HepG2 (cell line): Measurements from ENCODE around the gene SLC27A2. TPM values are rescaled to one million over a fixed set of nuclear protein-coding genes. Genes with fewer than 3 reads are reported as not detected.

Experiments
- ATAC-seq: fragments of 200-7000 bp; cut with Tn5 transposase; 3 replicates; pipeline ENCODE4 v1.9.1; 2020; ENCODE audit warnings: mild to moderate bottlenecking, moderate library complexity
- BruUV-seq: library from RNA; stranded (reverse); fragments of 400-500 nt; replicated peaks from 2 replicates; lab custom pipeline; 2021; lab: Mats Ljungman, UMichigan
- CTCF ChIA-PET: fragments of 300-600 bp; formaldehyde crosslinking; extraction: SDS; loops from one replicate; lab custom pipeline; 2021; ENCODE audit warnings: low total read pairs, inconsistent platforms, low intra/inter-chr PET ratio; lab: Yijun Ruan, JAX
- POLR2A ChIA-PET: fragments of 350-600 bp; sonication (Branson Sonifier 250); formaldehyde crosslinking; loops from one replicate; lab custom pipeline; 2020; ENCODE audit warnings: antibody characterized with exemption, inconsistent platforms; lab: Yijun Ruan, JAX
- DNase-seq: peaks from one replicate; pipeline ENCODE4 v3.0.0-alpha.2; 2015; ENCODE audit warnings: low spot score
- FAIRE-seq: peaks from 3 replicates; lab custom pipeline; 2011; peaks lifted over from hg19 to GRCh38; lab: Jason Lieb, UNC
- H2AFZ ChIP-seq: one replicate; pipeline ENCODE4 v1.6.1; 2011; ENCODE audit warnings: low read length, inconsistent platforms
- H3K27ac ChIP-seq: fragments of 300-600 bp; 3 replicates; pipeline ENCODE4 v1.8.0; 2011; ENCODE audit warnings: mixed run types, mild to moderate bottlenecking, mixed read lengths, low read length, inconsistent platforms; ENCODE audit not compliant: insufficient read depth; ENCODE audit errors: extremely low read length
- H3K27me3 ChIP-seq, 2 experiments: fragments of 200-600 bp in 1 of 2; 2 replicates in 1 of 2; 3 replicates in 1 of 2; pipeline versions ENCODE4 v1.6.0 to v1.8.0; 2011; ENCODE audit warnings: low read length in 2 of 2, mild to moderate bottlenecking in 2 of 2, moderate library complexity in 2 of 2, inconsistent platforms in 1 of 2; ENCODE audit not compliant: insufficient read depth in 2 of 2, control insufficient read depth in 1 of 2
- H3K36me3 ChIP-seq, 2 experiments: fragments of 200-600 bp in 1 of 2; replicated peaks in 1 of 2; 2 replicates in 1 of 2; 3 replicates in 1 of 2; pipeline versions ENCODE4 v1.5.1 to v1.8.0; 2011; ENCODE audit warnings: low read length in 2 of 2, inconsistent platforms in 1 of 2; ENCODE audit not compliant: insufficient read depth in 2 of 2, control insufficient read depth in 1 of 2
- H3K4me1 ChIP-seq: 2 replicates; pipeline ENCODE4 v1.5.1; 2012; ENCODE audit warnings: low read length, inconsistent platforms; ENCODE audit not compliant: insufficient read depth
- H3K4me2 ChIP-seq: 2 replicates; pipeline ENCODE4 v1.6.0; 2011; ENCODE audit warnings: low read depth, low read length, inconsistent platforms
- H3K4me3 ChIP-seq, 3 experiments: fragments of 200-600 bp in 1 of 3; sonication (generic), shearing (Covaris generic) in 1 of 3; replicated peaks in 1 of 3; 2 replicates each; pipeline ENCODE4 v1.5.1; 2011 to 2016; ENCODE audit warnings: low read length in 3 of 3, inconsistent platforms in 2 of 3, low read depth in 2 of 3, mild to moderate bottlenecking in 2 of 3, control low read depth in 1 of 3, mixed read lengths in 1 of 3; ENCODE audit not compliant: insufficient read depth in 1 of 3
- H3K79me2 ChIP-seq: one replicate; pipeline ENCODE4 v1.6.1; 2011; ENCODE audit warnings: low read length, inconsistent platforms; ENCODE audit not compliant: insufficient read depth
- H3K9ac ChIP-seq: 2 replicates; pipeline ENCODE4 v1.6.0; 2011; ENCODE audit warnings: mild to moderate bottlenecking, low read depth, low read length, inconsistent platforms; ENCODE audit not compliant: insufficient read depth
- H3K9me3 ChIP-seq: 2 replicates; pipeline ENCODE4 v1.5.1; 2012; ENCODE audit warnings: mild to moderate bottlenecking, low read length
- H4K20me1 ChIP-seq: 2 replicates; pipeline ENCODE4 v1.6.0; 2011; ENCODE audit warnings: inconsistent platforms, mild to moderate bottlenecking, low read length, moderate library complexity; ENCODE audit not compliant: insufficient read depth
- GATAD1 ChIP-seq: IDR thresholded peaks from 2 replicates; pipeline ENCODE4 v1.6.1; 2016; ENCODE audit warnings: missing genetic modification reagents, missing compliant biosample characterization
- SP4 ChIP-seq: sonication (generic); formaldehyde crosslinking; IDR thresholded peaks from 2 replicates; pipeline ENCODE4 v1.8.1; 2023; ENCODE audit warnings: mild to moderate bottlenecking, missing genetic modification reagents
- ZNF468 ChIP-seq: sonication (generic); formaldehyde crosslinking; IDR thresholded peaks from 2 replicates; pipeline ENCODE4 v1.8.0; 2022; ENCODE audit warnings: mild to moderate bottlenecking, moderate library complexity, missing genetic modification reagents
- WGBS: methylation state at CpG from one replicate; pipeline ENCODE4 v1.1.6; 2017; ENCODE audit warnings: low lambda C conversion rate; 5-methylcytosine and 5-hydroxymethylcytosine counted together
- in situ Hi-C: cut with HindIII; loops from 2 replicates; pipeline ENCODE4 v1.10.0; 2017; ENCODE audit warnings: low pct_unique_long_range_greater_than_20kb; ENCODE audit not compliant: extremely low pct_ligation_motif_present
- intact Hi-C: fragments of 100-400 bp; cut with micrococcal nuclease; formaldehyde crosslinking; loops from one replicate; pipeline ENCODE4 v1.10.0; 2022; ENCODE audit not compliant: unreplicated experiment
- polyA plus RNA-seq, 8 experiments: library from polyadenylated mRNA; depleted of rRNA in 3 of 8; stranded (reverse) in 7 of 8; unstranded in 1 of 8; fragments of >200 nt; fragmentation: Illumina TruSeq in 4 of 8; extraction: Trizol in 4 of 8; gene quantifications; 2 replicates each; pipeline versions ENCODE4 v1.2.1 to v1.2.3, GENCODE V29; 2011 to 2016; ENCODE audit warnings: low read depth in 4 of 8, missing spikeins in 1 of 8, mixed read lengths in 1 of 8; ENCODE audit not compliant: insufficient read depth in 1 of 8
- total RNA-seq, 5 experiments: library from RNA; depleted of rRNA; stranded (reverse); fragments of >200 nt; fragmentation: Illumina TruSeq; extraction: Trizol; gene quantifications; 2 replicates each; pipeline ENCODE4 v1.2.3, GENCODE V29; 2016; ENCODE audit warnings: low read depth in 1 of 5
- TF ChIP-seq, protein P1 (sequence below): sonication (generic); formaldehyde crosslinking; IDR thresholded peaks from 2 replicates; pipeline ENCODE4 v1.5.1; 2020; ENCODE audit warnings: missing genetic modification reagents, mild to moderate bottlenecking, borderline replicate concordance
- TF ChIP-seq, protein P2 (sequence below): sonication (generic); formaldehyde crosslinking; IDR thresholded peaks from 2 replicates; pipeline ENCODE4 v1.4.0; 2020; ENCODE audit warnings: mild to moderate bottlenecking, missing genetic modification reagents
- TF ChIP-seq, protein P3 (sequence below): sonication (generic); formaldehyde crosslinking; IDR thresholded peaks from 2 replicates; pipeline ENCODE4 v1.5.1; 2020; ENCODE audit warnings: missing genetic modification reagents, mild to moderate bottlenecking, borderline replicate concordance

Gene SLC27A2
- total and polyA plus RNA-seq, 2 of the 13 experiments (the other 11 are each of a cell fraction or from before 2014, with no cell fraction given) = 14.6 to 23.4 TPM

DNA sequence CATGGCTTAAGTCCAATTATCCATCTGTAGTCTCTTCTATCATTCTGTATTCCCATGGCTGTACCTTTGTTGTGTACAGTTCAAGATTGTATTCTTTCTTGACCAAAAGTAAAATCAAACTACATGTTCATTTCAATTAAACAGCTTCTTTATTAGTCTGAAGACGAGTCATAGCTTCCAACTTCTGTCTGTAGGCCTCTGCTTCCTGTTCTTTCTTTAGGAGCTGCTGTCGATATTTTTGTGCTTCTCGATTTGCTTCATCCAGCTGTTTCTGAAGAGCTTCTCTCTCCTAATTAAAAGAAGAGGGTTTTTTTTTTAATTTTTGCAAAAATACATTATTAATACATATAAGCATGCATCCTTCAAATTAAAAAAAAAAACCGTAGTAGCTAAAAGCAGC, 96.5 kb downstream of the SLC27A2 start (continued):
- TF ChIP-seq, protein P1, sequence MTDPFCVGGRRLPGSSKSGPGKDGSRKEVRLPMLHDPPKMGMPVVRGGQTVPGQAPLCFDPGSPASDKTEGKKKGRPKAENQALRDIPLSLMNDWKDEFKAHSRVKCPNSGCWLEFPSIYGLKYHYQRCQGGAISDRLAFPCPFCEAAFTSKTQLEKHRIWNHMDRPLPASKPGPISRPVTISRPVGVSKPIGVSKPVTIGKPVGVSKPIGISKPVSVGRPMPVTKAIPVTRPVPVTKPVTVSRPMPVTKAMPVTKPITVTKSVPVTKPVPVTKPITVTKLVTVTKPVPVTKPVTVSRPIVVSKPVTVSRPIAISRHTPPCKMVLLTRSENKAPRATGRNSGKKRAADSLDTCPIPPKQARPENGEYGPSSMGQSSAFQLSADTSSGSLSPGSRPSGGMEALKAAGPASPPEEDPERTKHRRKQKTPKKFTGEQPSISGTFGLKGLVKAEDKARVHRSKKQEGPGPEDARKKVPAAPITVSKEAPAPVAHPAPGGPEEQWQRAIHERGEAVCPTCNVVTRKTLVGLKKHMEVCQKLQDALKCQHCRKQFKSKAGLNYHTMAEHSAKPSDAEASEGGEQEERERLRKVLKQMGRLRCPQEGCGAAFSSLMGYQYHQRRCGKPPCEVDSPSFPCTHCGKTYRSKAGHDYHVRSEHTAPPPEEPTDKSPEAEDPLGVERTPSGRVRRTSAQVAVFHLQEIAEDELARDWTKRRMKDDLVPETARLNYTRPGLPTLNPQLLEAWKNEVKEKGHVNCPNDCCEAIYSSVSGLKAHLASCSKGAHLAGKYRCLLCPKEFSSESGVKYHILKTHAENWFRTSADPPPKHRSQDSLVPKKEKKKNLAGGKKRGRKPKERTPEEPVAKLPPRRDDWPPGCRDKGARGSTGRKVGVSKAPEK (CRISPR knock-in tag) = no peak
- TF ChIP-seq, protein P2, sequence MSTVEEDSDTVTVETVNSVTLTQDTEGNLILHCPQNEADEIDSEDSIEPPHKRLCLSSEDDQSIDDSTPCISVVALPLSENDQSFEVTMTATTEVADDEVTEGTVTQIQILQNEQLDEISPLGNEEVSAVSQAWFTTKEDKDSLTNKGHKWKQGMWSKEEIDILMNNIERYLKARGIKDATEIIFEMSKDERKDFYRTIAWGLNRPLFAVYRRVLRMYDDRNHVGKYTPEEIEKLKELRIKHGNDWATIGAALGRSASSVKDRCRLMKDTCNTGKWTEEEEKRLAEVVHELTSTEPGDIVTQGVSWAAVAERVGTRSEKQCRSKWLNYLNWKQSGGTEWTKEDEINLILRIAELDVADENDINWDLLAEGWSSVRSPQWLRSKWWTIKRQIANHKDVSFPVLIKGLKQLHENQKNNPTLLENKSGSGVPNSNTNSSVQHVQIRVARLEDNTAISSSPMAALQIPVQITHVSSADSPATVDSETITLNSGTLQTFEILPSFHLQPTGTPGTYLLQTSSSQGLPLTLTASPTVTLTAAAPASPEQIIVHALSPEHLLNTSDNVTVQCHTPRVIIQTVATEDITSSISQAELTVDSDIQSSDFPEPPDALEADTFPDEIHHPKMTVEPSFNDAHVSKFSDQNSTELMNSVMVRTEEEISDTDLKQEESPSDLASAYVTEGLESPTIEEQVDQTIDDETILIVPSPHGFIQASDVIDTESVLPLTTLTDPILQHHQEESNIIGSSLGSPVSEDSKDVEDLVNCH (CRISPR knock-in tag) = no peak
- TF ChIP-seq ZNF468 (CRISPR knock-in tag) = no peak
- TF ChIP-seq, protein P3, sequence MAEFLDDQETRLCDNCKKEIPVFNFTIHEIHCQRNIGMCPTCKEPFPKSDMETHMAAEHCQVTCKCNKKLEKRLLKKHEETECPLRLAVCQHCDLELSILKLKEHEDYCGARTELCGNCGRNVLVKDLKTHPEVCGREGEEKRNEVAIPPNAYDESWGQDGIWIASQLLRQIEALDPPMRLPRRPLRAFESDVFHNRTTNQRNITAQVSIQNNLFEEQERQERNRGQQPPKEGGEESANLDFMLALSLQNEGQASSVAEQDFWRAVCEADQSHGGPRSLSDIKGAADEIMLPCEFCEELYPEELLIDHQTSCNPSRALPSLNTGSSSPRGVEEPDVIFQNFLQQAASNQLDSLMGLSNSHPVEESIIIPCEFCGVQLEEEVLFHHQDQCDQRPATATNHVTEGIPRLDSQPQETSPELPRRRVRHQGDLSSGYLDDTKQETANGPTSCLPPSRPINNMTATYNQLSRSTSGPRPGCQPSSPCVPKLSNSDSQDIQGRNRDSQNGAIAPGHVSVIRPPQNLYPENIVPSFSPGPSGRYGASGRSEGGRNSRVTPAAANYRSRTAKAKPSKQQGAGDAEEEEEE (CRISPR knock-in tag) = no peak

DNA sequence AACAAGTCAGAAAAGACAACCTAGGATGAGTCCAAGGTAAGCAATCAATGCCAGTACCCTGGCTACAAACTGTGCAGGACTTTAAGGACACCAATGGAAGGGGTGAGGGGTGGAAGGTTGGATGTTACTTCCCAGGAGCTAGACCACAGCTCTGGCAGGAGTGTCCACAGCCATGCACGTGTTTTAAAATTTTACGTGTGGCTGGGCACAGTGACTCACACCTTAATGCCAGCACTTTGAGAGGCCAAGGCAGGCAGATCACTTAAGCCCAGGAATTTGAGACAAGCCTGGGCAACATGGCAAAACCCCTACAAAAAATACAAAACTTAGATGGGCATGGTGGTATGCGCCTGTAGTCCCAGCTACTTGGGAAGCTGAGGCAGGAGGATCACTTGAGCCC, 98.3 kb downstream of the SLC27A2 start:
- H3K27me3 ChIP-seq = no peaks in the 10 kb centered on the region
- no TSS peak for BruUV-seq
- intact Hi-C loops = no loop called here
- POLR2A ChIA-PET = no interaction called here
- WGBS = 96% methylated on average over 3 of the region's 3 CpGs
- no peak overlapping the region for H3K4me3 ChIP-seq
- CTCF ChIA-PET = no interaction called here
- H3K27ac ChIP-seq = no peak overlapping the region
- in situ Hi-C loops = no loop called here
- H3K9ac ChIP-seq = no peak overlapping the region
- H3K79me2 ChIP-seq = no peaks in the 10 kb centered on the region
- DNase-seq (no peak), ATAC-seq (no peak), FAIRE-seq (no peak)
- no peaks in the 10 kb centered on the region for H3K4me1 ChIP-seq
- no peak for TF ChIP-seq SP4 (CRISPR knock-in tag)
- TF ChIP-seq GATAD1 (CRISPR knock-in tag) = no peak
- TF ChIP-seq, all 625 proteins: peak for 0
- Histone ChIP-seq H4K20me1 (no peaks in the 10 kb centered on the region), H3K36me3 (no peaks in the 10 kb centered on the region; a peak in 1 of 5 replicates), H3K4me2 (no peak overlapping the region), H2AFZ (no peak overlapping the region), H3K9me3 (no peaks in the 10 kb centered on the region)
